K562 (cell line): ENCODE results near the gene ERMP1. TPM values are rescaled to one million over a fixed set of nuclear protein-coding genes. Genes with fewer than 3 reads are reported as not detected.

Source experiments
- CBFA2T3 ChIP-seq: fragments of 450-650 bp; IDR thresholded peaks from 2 replicates; pipeline ENCODE4 v1.6.1; 2017
- CCAR2 ChIP-seq: fragments of 200-400 bp; formaldehyde crosslinking; IDR thresholded peaks from 2 replicates; pipeline ENCODE4 v1.6.1; 2017; ENCODE audit warnings: mild to moderate bottlenecking, low read depth, low read length
- EWSR1 ChIP-seq: fragments of 450-650 bp; IDR thresholded peaks from 2 replicates; pipeline ENCODE4 v1.6.1; 2018; ENCODE audit warnings: borderline replicate concordance, mild to moderate bottlenecking, low read depth, moderate library complexity; ENCODE audit not compliant: partially characterized antibody
- EZH2 ChIP-seq: IDR thresholded peaks from 2 replicates; pipeline ENCODE4 v1.6.1; 2012; ENCODE audit warnings: low read depth, mild to moderate bottlenecking, inconsistent platforms, low read length, borderline replicate concordance
- HMG20B ChIP-seq: fragments of 250-450 bp; sonication (Bioruptor Pico); IDR thresholded peaks from 2 replicates; pipeline ENCODE4 v1.5.0; 2021; ENCODE audit warnings: mild to moderate bottlenecking
- HNRNPH1 ChIP-seq: fragments of 200-400 bp; formaldehyde crosslinking; optimal IDR thresholded peaks from 2 replicates; pipeline ENCODE3; 2017; ENCODE audit warnings: low read depth, mild to moderate bottlenecking, low read length, moderate library complexity
- IRF2 ChIP-seq: sonication (generic); formaldehyde crosslinking; IDR thresholded peaks from 2 replicates; pipeline ENCODE4 v1.8.1; 2022; ENCODE audit warnings: mild to moderate bottlenecking, missing genetic modification reagents
- KDM4B ChIP-seq, 2 experiments: fragments of 450-650 bp in 1 of 2; sonication (generic) in 1 of 2; IDR thresholded peaks; 2 replicates each; pipeline ENCODE4 v1.6.1; 2016 to 2017; ENCODE audit warnings: borderline replicate concordance in 2 of 2, antibody characterized with exemption in 1 of 2, low read depth in 1 of 2, mild to moderate bottlenecking in 1 of 2
- MYC ChIP-seq, 2 experiments: fragments of 250-450 bp in 1 of 2; sonication (Bioruptor Pico) in 1 of 2; IDR thresholded peaks; 2 replicates each; pipeline versions ENCODE4 v1.5.1 to v1.6.1; 2012 to 2021; ENCODE audit warnings: low read depth in 2 of 2, borderline replicate concordance in 1 of 2, improper control_type of control experiment in 1 of 2, low read length in 1 of 2, mild to moderate bottlenecking in 1 of 2, moderate library complexity in 1 of 2
- NELFE ChIP-seq: IDR thresholded peaks from 2 replicates; pipeline ENCODE4 v1.6.1; 2011; ENCODE audit warnings: mild to moderate bottlenecking; ENCODE audit not compliant: insufficient read depth, insufficient read length
- NUFIP1 ChIP-seq: fragments of 450-650 bp; IDR thresholded peaks from 2 replicates; pipeline ENCODE4 v1.6.1; 2018; ENCODE audit not compliant: partially characterized antibody
- POLR2A ChIP-seq: fragments of 450-650 bp; conservative IDR thresholded peaks from 2 replicates; pipeline ENCODE4 v1.6.1; 2016
- POLR3A ChIP-seq: IDR thresholded peaks from 2 replicates; pipeline ENCODE4 v1.6.1; 2011; ENCODE audit warnings: borderline replicate concordance, mild to moderate bottlenecking, moderate library complexity; ENCODE audit not compliant: insufficient read length, insufficient read depth; ENCODE audit errors: extremely low read depth
- RAD51 ChIP-seq: fragments of 450-650 bp; IDR thresholded peaks from 2 replicates; pipeline ENCODE4 v1.7.1; 2016; ENCODE audit warnings: low read depth, mild to moderate bottlenecking, borderline replicate concordance
- SMARCA4 ChIP-seq: fragments of 450-650 bp; IDR thresholded peaks from 2 replicates; pipeline ENCODE4 v1.6.1; 2016
- SRSF9 ChIP-seq: fragments of 200-400 bp; formaldehyde crosslinking; IDR thresholded peaks from 2 replicates; pipeline ENCODE4 v1.6.1; 2017; ENCODE audit warnings: low read depth, low read length, borderline replicate concordance
- TFAM ChIP-seq: fragments of 250-450 bp; sonication (Bioruptor Pico); conservative IDR thresholded peaks from 2 replicates; pipeline ENCODE4 v1.5.0; 2021; ENCODE audit warnings: mild to moderate bottlenecking, moderate library complexity
- TSHZ1 ChIP-seq: fragments of 250-450 bp; sonication (Bioruptor Pico); IDR thresholded peaks from 2 replicates; pipeline ENCODE4 v1.4.0; 2020; ENCODE audit warnings: mild to moderate bottlenecking, moderate library complexity
- YY1 ChIP-seq, 3 experiments: IDR thresholded peaks; 2 replicates each; pipeline ENCODE4 v1.6.1; 2011; ENCODE audit warnings: low read length in 2 of 3, mild to moderate bottlenecking in 2 of 3, moderate library complexity in 2 of 3, borderline replicate concordance in 1 of 3, control low read depth in 1 of 3, low read depth in 1 of 3; ENCODE audit not compliant: insufficient read depth in 3 of 3, insufficient replicate concordance in 2 of 3, control insufficient read depth in 1 of 3, insufficient read length in 1 of 3; ENCODE audit errors: extremely low read depth in 1 of 3
- ZBTB8A ChIP-seq: fragments of 450-650 bp; IDR thresholded peaks from 2 replicates; pipeline ENCODE4 v1.6.1; 2018; ENCODE audit warnings: mild to moderate bottlenecking, moderate library complexity; ENCODE audit not compliant: partially characterized antibody
- ZNF124 ChIP-seq: sonication (generic); formaldehyde crosslinking; IDR thresholded peaks from 2 replicates; pipeline ENCODE4 v1.8.1; 2022; ENCODE audit warnings: missing genetic modification reagents
- ZNF445 ChIP-seq: fragments of 250-450 bp; sonication (Bioruptor Pico); IDR thresholded peaks from 2 replicates; pipeline ENCODE4 v1.4.0; 2020; ENCODE audit warnings: low read depth, mild to moderate bottlenecking, moderate library complexity
- ZNF551 ChIP-seq: fragments of 250-450 bp; sonication (Bioruptor Pico); IDR thresholded peaks from 2 replicates; pipeline ENCODE4 v1.5.0; 2021; ENCODE audit warnings: mild to moderate bottlenecking, moderate library complexity
- polyA plus RNA-seq, 8 experiments: library from polyadenylated mRNA; depleted of rRNA in 4 of 8; stranded (reverse) in 5 of 8; unstranded in 3 of 8; fragments of >200 nt; fragmentation: Nextera tagmentation in 2 of 8; fragmentation: Illumina TruSeq in 1 of 8; extraction: Ambion mirVana in 2 of 8; extraction: Trizol in 1 of 8; gene quantifications; 2 replicates each; pipeline versions ENCODE4 v1.2.1 to v1.2.3, GENCODE V29; 2011 to 2014; ENCODE audit warnings: inconsistent platforms in 1 of 8, missing spikeins in 1 of 8
- total RNA-seq, 7 experiments: library from RNA; depleted of rRNA in 6 of 7; stranded (reverse); fragments of >200 nt in 6 of 7; fragmentation: Illumina TruSeq in 2 of 7; extraction: Trizol in 2 of 7; gene quantifications; 2 replicates each; pipeline versions ENCODE4 v1.2.1 to v1.2.3, GENCODE V29; 2011 to 2021; ENCODE audit warnings: low replicate concordance in 1 of 7
- TF ChIP-seq, protein P1 (sequence below): fragments of 450-650 bp; conservative IDR thresholded peaks from 2 replicates; pipeline ENCODE4 v1.6.1; 2016; ENCODE audit warnings: missing genetic modification characterization, low read depth, mild to moderate bottlenecking, missing compliant biosample characterization, moderate library complexity

The ERMP1 gene
- total and polyA plus RNA-seq, 9 of the 15 experiments (the other 6 are each of a cell fraction or from before 2014, with no cell fraction given): 2.5 to 26.3 (median 12.6) TPM

DNA sequence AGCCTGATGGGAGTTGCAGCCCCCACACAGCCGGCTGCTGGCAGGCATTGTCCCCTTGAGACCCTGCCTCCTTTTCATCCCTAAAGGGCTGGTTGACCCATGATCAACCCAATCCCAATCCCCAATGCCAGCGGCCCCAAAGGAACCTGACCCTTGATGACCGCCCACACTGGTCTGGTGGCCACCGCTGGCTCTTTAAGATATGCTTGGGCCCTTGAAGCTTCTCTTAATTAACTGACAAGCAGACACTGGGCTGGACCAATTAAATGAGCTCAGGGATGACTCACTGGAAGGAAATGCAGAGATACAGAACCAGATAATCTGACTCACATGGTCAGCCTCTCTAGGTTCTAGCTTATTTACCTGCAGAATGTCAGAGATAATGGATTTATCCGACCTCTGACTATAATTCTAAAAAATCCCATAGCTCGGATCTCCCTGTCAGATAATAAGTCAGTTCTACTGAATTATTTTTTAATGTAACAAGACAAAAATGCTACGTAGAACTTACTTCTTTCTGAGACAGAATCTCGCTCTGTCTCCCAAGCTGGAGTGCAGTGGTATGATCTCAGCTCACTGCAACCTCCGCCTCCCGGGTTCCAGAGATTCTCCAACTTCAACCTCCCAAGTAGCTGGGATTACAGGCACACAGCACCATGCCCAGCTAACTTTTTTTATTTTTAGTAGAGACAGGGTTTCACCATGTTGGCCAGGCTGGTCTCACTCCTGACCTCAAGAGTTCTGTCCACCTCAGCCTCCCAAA is 46.7 kb upstream of the ERMP1 start (continued):
- TF ChIP-seq TSHZ1 (CRISPR knock-in tag) (no peak), KDM4B (IDR thresholded peaks at IDR 0.05; ENCODE audit: borderline replicate concordance in 2 of 2, low read depth in 1 of 2) (no peak), TFAM (no peak), POLR3A (no peak), EWSR1 (no peak), YY1 (IDR thresholded peaks at IDR 0.05; ENCODE audit: borderline replicate concordance in 1 of 3, control insufficient read depth in 1 of 3, extremely low read depth in 1 of 3, insufficient read depth in 3 of 3, insufficient read length in 1 of 3, insufficient replicate concordance in 2 of 3, low read depth in 1 of 3, low read length in 2 of 3) (no peak), POLR2A (no peak; the same call in 1 of the 2 replicates), SMARCA4 (peak; percentile 96), NELFE (no peak), IRF2 (no peak), RAD51 (peak; percentile 32; the same call in 1 of the 2 replicates), HMG20B (CRISPR knock-in tag) (no peak), ZNF445 (CRISPR knock-in tag) (no peak), ZNF551 (CRISPR knock-in tag) (no peak), CCAR2 (no peak), ZBTB8A (no peak), ZNF124 (CRISPR knock-in tag) (no peak), CBFA2T3 (peak; percentile 89), EZH2 (no peak), HNRNPH1 (no peak), NUFIP1 (no peak), SRSF9 (no peak), MYC (IDR thresholded peaks at IDR 0.05; ENCODE audit: low read depth, low read length) (peak; percentile 54), MYC (CRISPR knock-in tag; IDR thresholded peaks at IDR 0.05; ENCODE audit: borderline replicate concordance, low read depth) (no peak)
- TF ChIP-seq, protein P1, sequence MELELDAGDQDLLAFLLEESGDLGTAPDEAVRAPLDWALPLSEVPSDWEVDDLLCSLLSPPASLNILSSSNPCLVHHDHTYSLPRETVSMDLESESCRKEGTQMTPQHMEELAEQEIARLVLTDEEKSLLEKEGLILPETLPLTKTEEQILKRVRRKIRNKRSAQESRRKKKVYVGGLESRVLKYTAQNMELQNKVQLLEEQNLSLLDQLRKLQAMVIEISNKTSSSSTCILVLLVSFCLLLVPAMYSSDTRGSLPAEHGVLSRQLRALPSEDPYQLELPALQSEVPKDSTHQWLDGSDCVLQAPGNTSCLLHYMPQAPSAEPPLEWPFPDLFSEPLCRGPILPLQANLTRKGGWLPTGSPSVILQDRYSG (tag): no peak
